Middle frontal gyrus (tissue), 1 donor: Measurements from ENCODE around the gene AP3S1.
A peak's percentile ranks its signal among the peaks of the same experiment; 100 is the strongest.
"Not testable (repeated sequence)": the region's sequence is repeated elsewhere in the genome, so short reads cannot be mapped to it uniquely, and the experiment has no call there.

Experiments used
- DNase-seq: peaks from one replicate; pipeline ENCODE4 v3.0.0-alpha.2; 2015; ENCODE audit warnings: low spot score; ENCODE audit errors: extremely low spot score

The AP3S1 gene

GRCh38 chr5:115824983-115825382, 16.8 kb upstream of the AP3S1 start:
- not testable (repeated sequence) for DNase-seq

- DNase-seq: no peak
Measured at GRCh38 chr5:115825948-115826347, 15.8 kb upstream of the AP3S1 start.

- no peak for DNase-seq
Measured at GRCh38 chr5:115829913-115830312, 11.8 kb upstream of the AP3S1 start.

GRCh38 chr5:115831163-115831768, 10.5 kb upstream of the AP3S1 start:
- peak; percentile 56 for DNase-seq

GRCh38 chr5:115835481-115835880, 6.3 kb upstream of the AP3S1 start:
- DNase-seq: no peak

- no peak for DNase-seq
Measured at GRCh38 chr5:115838885-115839518, 2.7 kb upstream of the AP3S1 start.

- DNase-seq: no peak
Measured at GRCh38 chr5:115840873-115841272, 862 bp upstream of the AP3S1 start.

GRCh38 chr5:115842089-115842935, 577 bp downstream of the AP3S1 start:
- DNase-seq: no peak

GRCh38 chr5:115842952-115843351, 1.2 kb downstream of the AP3S1 start:
- no peak for DNase-seq

GRCh38 chr5:115843444-115844130, 1.9 kb downstream of the AP3S1 start:
- no peak for DNase-seq

GRCh38 chr5:115844321-115844817, 2.6 kb downstream of the AP3S1 start:
- DNase-seq: no peak

- no peak for DNase-seq
Measured at GRCh38 chr5:115847290-115847689, 5.6 kb downstream of the AP3S1 start.

GRCh38 chr5:115849258-115849798, 7.6 kb downstream of the AP3S1 start:
- no peak for DNase-seq

- DNase-seq: no peak
Measured at GRCh38 chr5:115850744-115851416, 9.1 kb downstream of the AP3S1 start.

GRCh38 chr5:115854139-115854538, 12.4 kb downstream of the AP3S1 start:
- no peak for DNase-seq

- no peak for DNase-seq
Measured at GRCh38 chr5:115855959-115856358, 14.2 kb downstream of the AP3S1 start.

GRCh38 chr5:115857057-115857479, 15.3 kb downstream of the AP3S1 start:
- no peak for DNase-seq

GRCh38 chr5:115857626-115858349, 16.1 kb downstream of the AP3S1 start:
- no peak for DNase-seq

GRCh38 chr5:115858396-115858795, 16.7 kb downstream of the AP3S1 start:
- no peak for DNase-seq

- no peak for DNase-seq
Measured at GRCh38 chr5:115859378-115859777, 17.6 kb downstream of the AP3S1 start.
